Activated T-cell treated with anti-CD3 and anti-CD28 coated beads for 24 hours (primary cell): ENCODE data around the gene KATNAL1.
A peak's percentile ranks its signal among the peaks of the same experiment; 100 is the strongest.

ENCODE experiments used
- DNase-seq: peaks from one replicate; pipeline ENCODE4 v3.0.0-alpha.2; 2020; ENCODE audit warnings: low read depth

KATNAL1 gene

GRCh38 chr13:30163441-30163840, 143.9 kb downstream of the KATNAL1 start:
- no peak for DNase-seq

GRCh38 chr13:30159446-30159839, 147.9 kb downstream of the KATNAL1 start:
- DNase-seq = peak; percentile 54

GRCh38 chr13:30158774-30159445, 148.4 kb downstream of the KATNAL1 start:
- no peak for DNase-seq

GRCh38 chr13:30157616-30157993, 149.7 kb downstream of the KATNAL1 start:
- DNase-seq = no peak

- DNase-seq = no peak
These were observed 150.3 kb downstream of the KATNAL1 start for GRCh38 chr13:30156826-30157615.

- no peak for DNase-seq
These were observed 151.1 kb downstream of the KATNAL1 start for GRCh38 chr13:30156270-30156669.

- no peak for DNase-seq
These were observed 152.4 kb downstream of the KATNAL1 start for GRCh38 chr13:30154931-30155330.

GRCh38 chr13:30154531-30154930, 152.8 kb downstream of the KATNAL1 start:
- DNase-seq = no peak

GRCh38 chr13:30153545-30154426, 153.6 kb downstream of the KATNAL1 start:
- no peak for DNase-seq
